ENCODE measurements around the gene TMSB15B. TPM values are rescaled to one million over a fixed set of nuclear protein-coding genes. Genes with fewer than 3 reads are reported as not detected.
"Not testable (repeated sequence)": the region's sequence is repeated elsewhere in the genome, so short reads cannot be mapped to it uniquely, and the experiment has no call there.

TMSB15B gene
- total RNA-seq, result 3.8 and 4.0 TPM in 2 replicates

- not testable (repeated sequence) for DNase-seq (ENCODE audit: insufficient read length, low spot score, missing footprints); H3K4me3 ChIP-seq (ENCODE audit: insufficient read depth, low read length); H3K79me2 ChIP-seq (ENCODE audit: insufficient read depth, low read length); H4K20me1 ChIP-seq (ENCODE audit: insufficient read depth, low read length); H3K27ac ChIP-seq (ENCODE audit: low read depth, low read length); H3K4me1 ChIP-seq (ENCODE audit: insufficient read depth, low read length); H2AFZ ChIP-seq (ENCODE audit: low read length); H3K9me3 ChIP-seq (ENCODE audit: low read depth, low read length); H3K36me3 ChIP-seq (ENCODE audit: insufficient read depth, low read length); H3K27me3 ChIP-seq (ENCODE audit: insufficient read depth, low read length); H3K4me2 ChIP-seq (ENCODE audit: insufficient read depth, low read length)
These were observed at the start of gene TMSB15B for GRCh38 chrX:103962411-103963278. Gene TMSB15B (plus strand): TSS chrX:103962627.

GRCh38 chrX:103913356-103914020, 48.9 kb upstream of the TMSB15B start:
- peaks cover 6% of the 10 kb centered on the region for H3K27me3 ChIP-seq (ENCODE audit: insufficient read depth, low read length)
- no peak overlapping the region for H3K4me3 ChIP-seq (ENCODE audit: insufficient read depth, low read length)
- no peak overlapping the region for H3K27ac ChIP-seq (ENCODE audit: low read depth, low read length)
- H3K4me1 ChIP-seq (ENCODE audit: insufficient read depth, low read length), result no peaks in the 10 kb centered on the region
- no peaks in the 10 kb centered on the region for H3K79me2 ChIP-seq (ENCODE audit: insufficient read depth, low read length)
- no peaks in the 10 kb centered on the region for H3K9me3 ChIP-seq (ENCODE audit: low read depth, low read length)
- no peaks in the 10 kb centered on the region for H3K36me3 ChIP-seq (ENCODE audit: insufficient read depth, low read length)
- TF ChIP-seq CTCF (IDR thresholded peaks at IDR 0.05; ENCODE audit: extremely low read depth, low read depth, low read length), result no peak
- no peak overlapping the region for H2AFZ ChIP-seq (ENCODE audit: low read length)
- H4K20me1 ChIP-seq (ENCODE audit: insufficient read depth, low read length), result no peaks in the 10 kb centered on the region
- H3K4me2 ChIP-seq (ENCODE audit: insufficient read depth, low read length), result no peak overlapping the region
- peak; percentile 79 for DNase-seq (ENCODE audit: insufficient read length, low spot score, missing footprints)

GRCh38 chrX:103918050-103918449, 44.4 kb upstream of the TMSB15B start:
- Histone ChIP-seq H3K4me1 (ENCODE audit: insufficient read depth, low read length) (no peaks in the 10 kb centered on the region), H4K20me1 (ENCODE audit: insufficient read depth, low read length) (no peaks in the 10 kb centered on the region), H3K4me3 (ENCODE audit: insufficient read depth, low read length) (peak overlapping the region; percentile 75), H3K9me3 (ENCODE audit: low read depth, low read length) (no peaks in the 10 kb centered on the region), H3K27me3 (ENCODE audit: insufficient read depth, low read length) (peaks cover 3% of the 10 kb centered on the region), H2AFZ (ENCODE audit: low read length) (peak overlapping the region; percentile 83), H3K36me3 (ENCODE audit: insufficient read depth, low read length) (no peaks in the 10 kb centered on the region), H3K4me2 (ENCODE audit: insufficient read depth, low read length) (peak overlapping the region; percentile 85), H3K79me2 (ENCODE audit: insufficient read depth, low read length) (no peaks in the 10 kb centered on the region), H3K27ac (ENCODE audit: low read depth, low read length) (no peak overlapping the region)
- TF ChIP-seq CTCF (IDR thresholded peaks at IDR 0.05; ENCODE audit: extremely low read depth, low read depth, low read length), result peak; percentile 54
- DNase-seq (ENCODE audit: insufficient read length, low spot score, missing footprints), result peak; percentile 78

GRCh38 chrX:103918571-103919269, 43.7 kb upstream of the TMSB15B start:
- H3K79me2 ChIP-seq (ENCODE audit: insufficient read depth, low read length), result no peaks in the 10 kb centered on the region
- peak; percentile 86 for DNase-seq (ENCODE audit: insufficient read length, low spot score, missing footprints)
- H3K36me3 ChIP-seq (ENCODE audit: insufficient read depth, low read length), result no peaks in the 10 kb centered on the region
- peak overlapping the region; percentile 37 for H3K27ac ChIP-seq (ENCODE audit: low read depth, low read length)
- H3K4me2 ChIP-seq (ENCODE audit: insufficient read depth, low read length), result peak overlapping the region; percentile 85
- no peak for TF ChIP-seq CTCF (IDR thresholded peaks at IDR 0.05; ENCODE audit: extremely low read depth, low read depth, low read length)
- no peaks in the 10 kb centered on the region for H4K20me1 ChIP-seq (ENCODE audit: insufficient read depth, low read length)
- H3K9me3 ChIP-seq (ENCODE audit: low read depth, low read length), result no peaks in the 10 kb centered on the region
- peaks cover 3% of the 10 kb centered on the region for H3K27me3 ChIP-seq (ENCODE audit: insufficient read depth, low read length)
- H3K4me3 ChIP-seq (ENCODE audit: insufficient read depth, low read length), result peak overlapping the region; percentile 75
- peak overlapping the region; percentile 94 for H2AFZ ChIP-seq (ENCODE audit: low read length)
- H3K4me1 ChIP-seq (ENCODE audit: insufficient read depth, low read length), result no peaks in the 10 kb centered on the region

All from osteoblast (primary cell).